Ascending aorta (tissue), 2 donors: ENCODE measurements around the gene ENOX2. TPM values are rescaled to one million over a fixed set of nuclear protein-coding genes. Genes with fewer than 3 reads are reported as not detected.
A peak's percentile ranks its signal among the peaks of the same experiment; 100 is the strongest.
"Not testable (repeated sequence)": the region's sequence is repeated elsewhere in the genome, so short reads cannot be mapped to it uniquely, and the experiment has no call there.

Experiments
- DNase-seq, 2 donors: peaks; one replicate each; pipeline ENCODE4 v3.0.0-alpha.2; 2019; ENCODE audit warnings: low spot score in 2 of 2
- H3K27ac ChIP-seq, 2 donors: fragments of 200-600 bp; sonication (generic); one replicate each; pipeline ENCODE4 v1.5.1; 2016 to 2017; ENCODE audit warnings: mild to moderate bottlenecking in 1 of 2
- H3K27me3 ChIP-seq: fragments of 200-600 bp; sonication (generic); one replicate; pipeline ENCODE4 v1.5.1; 2017
- H3K36me3 ChIP-seq, 2 donors: fragments of 200-600 bp; sonication (generic); one replicate each; pipeline ENCODE4 v1.5.1; 2016
- H3K4me1 ChIP-seq, 2 donors: fragments of 200-600 bp; sonication (generic); one replicate each; pipeline ENCODE4 v1.5.1; 2016 to 2017; ENCODE audit warnings: mild to moderate bottlenecking in 1 of 2
- H3K4me3 ChIP-seq, 2 donors: fragments of 200-600 bp; sonication (generic); one replicate each; pipeline ENCODE4 v1.5.1; 2016 to 2017; ENCODE audit warnings: mild to moderate bottlenecking in 1 of 2
- H3K9me3 ChIP-seq, 2 donors: fragments of 200-600 bp; sonication (generic); one replicate each; pipeline ENCODE4 v1.5.1; 2016
- intact Hi-C: fragments of 100-400 bp; cut with DNase I; formaldehyde crosslinking; loops from one replicate; pipeline ENCODE4 v1.15.1; 2023
- total RNA-seq: library from RNA; depleted of rRNA; stranded (reverse); fragments of >200 nt; gene quantifications from one replicate; pipeline ENCODE4 v1.1.0, GENCODE V29; 2016
- TF ChIP-seq, protein P1 (sequence below), 3 experiments: fragments of 200-600 bp in 2 of 3; fragments of 450-650 bp in 1 of 3; sonication (generic) in 2 of 3; IDR thresholded peaks; one replicate each; pipeline ENCODE4 v1.5.1; 2016 to 2019; ENCODE audit warnings: antibody characterized with exemption in 3 of 3, mild to moderate bottlenecking in 1 of 3, moderate library complexity in 1 of 3

ENOX2 gene, protein sequence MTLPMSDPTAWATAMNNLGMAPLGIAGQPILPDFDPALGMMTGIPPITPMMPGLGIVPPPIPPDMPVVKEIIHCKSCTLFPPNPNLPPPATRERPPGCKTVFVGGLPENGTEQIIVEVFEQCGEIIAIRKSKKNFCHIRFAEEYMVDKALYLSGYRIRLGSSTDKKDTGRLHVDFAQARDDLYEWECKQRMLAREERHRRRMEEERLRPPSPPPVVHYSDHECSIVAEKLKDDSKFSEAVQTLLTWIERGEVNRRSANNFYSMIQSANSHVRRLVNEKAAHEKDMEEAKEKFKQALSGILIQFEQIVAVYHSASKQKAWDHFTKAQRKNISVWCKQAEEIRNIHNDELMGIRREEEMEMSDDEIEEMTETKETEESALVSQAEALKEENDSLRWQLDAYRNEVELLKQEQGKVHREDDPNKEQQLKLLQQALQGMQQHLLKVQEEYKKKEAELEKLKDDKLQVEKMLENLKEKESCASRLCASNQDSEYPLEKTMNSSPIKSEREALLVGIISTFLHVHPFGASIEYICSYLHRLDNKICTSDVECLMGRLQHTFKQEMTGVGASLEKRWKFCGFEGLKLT
- 2.0 TPM for total RNA-seq

DNA sequence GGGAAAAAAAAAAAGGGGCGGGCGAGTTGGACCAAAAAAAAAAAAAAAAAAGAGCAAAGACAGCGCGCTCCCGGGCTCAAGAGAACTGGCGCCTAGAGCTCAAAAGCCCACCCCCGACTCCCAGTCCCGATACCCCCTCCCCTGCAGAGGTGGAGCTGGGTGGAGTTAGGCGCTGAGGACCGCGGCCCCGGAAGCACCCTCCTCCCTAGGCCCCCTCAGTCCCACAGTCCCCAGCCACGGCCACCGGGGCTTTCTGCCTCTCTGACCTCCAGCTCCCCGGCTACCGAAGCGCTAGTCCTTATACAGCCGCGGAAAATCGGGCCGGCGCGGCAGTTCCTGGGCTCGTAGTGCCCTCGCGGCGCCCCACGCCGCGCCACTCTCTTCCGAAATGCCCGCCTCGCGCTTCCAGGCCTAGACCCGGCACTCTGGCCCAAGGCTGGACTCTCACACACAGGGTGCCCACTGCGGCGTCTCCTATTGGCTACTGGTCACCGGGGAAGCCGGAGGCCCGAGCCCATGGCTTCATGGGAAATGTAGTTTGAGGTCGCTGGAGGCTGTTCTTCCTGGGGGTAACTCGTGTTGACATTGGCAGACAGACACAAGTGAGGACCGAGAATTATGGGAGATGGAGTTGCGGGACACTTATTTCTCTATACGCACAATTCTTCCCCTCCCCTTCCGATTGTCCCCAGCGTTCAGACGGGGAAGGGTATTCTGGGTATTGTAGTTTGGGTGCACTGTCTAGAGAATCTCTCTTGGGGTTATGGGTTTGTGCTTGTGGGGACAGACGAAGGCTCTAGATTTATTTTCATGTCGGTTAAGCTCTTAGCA is at the start of gene ENOX2:
ENOX2 (minus strand) TSS at position 427 of the 831 bp plus-strand sequence. CDS start 199,993 bp downstream, outside the sequence.
- intact Hi-C loops, result loop anchor here (2.0 to 10.0 kb wide), 6 partner anchors 198 to 1314 kb away; partner anchors contain the start of genes RAP2C, RBMX2 and ZNF280C
- H3K36me3 ChIP-seq, result no peaks in the 10 kb centered on the region

DNA sequence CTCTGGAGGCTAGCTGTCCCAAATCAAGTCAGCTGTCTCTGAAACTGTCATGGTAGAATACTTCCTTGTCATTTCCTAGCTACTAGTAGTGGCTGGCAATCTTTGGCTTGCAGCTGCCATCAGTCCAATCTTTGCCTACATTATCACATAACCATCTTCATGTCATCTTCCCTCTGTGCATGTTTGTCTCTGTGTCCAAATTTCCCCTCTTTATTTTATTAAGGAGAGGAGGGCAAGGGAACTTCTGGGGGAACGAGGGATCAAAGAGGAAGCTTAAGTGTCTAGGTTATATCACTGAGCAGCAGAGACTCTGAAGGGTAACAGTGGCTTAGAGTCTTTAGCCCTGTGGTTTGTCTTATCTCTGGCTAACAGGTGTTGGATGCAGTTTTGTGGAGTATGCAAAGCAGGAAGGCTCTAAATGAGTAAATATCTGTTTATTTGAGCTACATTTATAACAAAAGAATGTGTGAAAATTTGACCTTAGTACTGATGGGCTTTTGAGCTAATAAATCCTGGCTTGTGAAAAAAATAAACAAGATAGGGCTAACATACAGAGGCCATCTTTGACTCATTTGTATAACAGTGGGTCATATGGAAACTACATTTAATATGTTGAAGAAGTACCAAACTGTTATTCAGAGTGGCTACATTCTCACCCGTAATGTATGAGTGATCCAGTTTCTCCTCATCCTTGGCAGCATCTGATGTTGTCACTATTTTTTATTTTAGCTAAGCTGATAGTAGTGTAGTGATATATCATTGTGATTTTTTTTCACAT is 49.4 kb upstream of the ENOX2 start:
- TF ChIP-seq, protein P1, sequence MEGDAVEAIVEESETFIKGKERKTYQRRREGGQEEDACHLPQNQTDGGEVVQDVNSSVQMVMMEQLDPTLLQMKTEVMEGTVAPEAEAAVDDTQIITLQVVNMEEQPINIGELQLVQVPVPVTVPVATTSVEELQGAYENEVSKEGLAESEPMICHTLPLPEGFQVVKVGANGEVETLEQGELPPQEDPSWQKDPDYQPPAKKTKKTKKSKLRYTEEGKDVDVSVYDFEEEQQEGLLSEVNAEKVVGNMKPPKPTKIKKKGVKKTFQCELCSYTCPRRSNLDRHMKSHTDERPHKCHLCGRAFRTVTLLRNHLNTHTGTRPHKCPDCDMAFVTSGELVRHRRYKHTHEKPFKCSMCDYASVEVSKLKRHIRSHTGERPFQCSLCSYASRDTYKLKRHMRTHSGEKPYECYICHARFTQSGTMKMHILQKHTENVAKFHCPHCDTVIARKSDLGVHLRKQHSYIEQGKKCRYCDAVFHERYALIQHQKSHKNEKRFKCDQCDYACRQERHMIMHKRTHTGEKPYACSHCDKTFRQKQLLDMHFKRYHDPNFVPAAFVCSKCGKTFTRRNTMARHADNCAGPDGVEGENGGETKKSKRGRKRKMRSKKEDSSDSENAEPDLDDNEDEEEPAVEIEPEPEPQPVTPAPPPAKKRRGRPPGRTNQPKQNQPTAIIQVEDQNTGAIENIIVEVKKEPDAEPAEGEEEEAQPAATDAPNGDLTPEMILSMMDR (IDR thresholded peaks at IDR 0.05), result no peak
- Histone ChIP-seq H3K4me3 (no peak overlapping the region), H3K27ac (no peak overlapping the region), H3K4me1 (no peaks in the 10 kb centered on the region), H3K36me3 (no peaks in the 10 kb centered on the region), H3K27me3 (no peaks in the 10 kb centered on the region), H3K9me3 (peaks cover 0 to 7% of the 10 kb centered on the region in 2 donors)
- intact Hi-C loops, result no loop called here
- DNase-seq, result no peak

More for the DNA sequence above, at the start of gene ENOX2:
- no peaks in the 10 kb centered on the region for H3K4me1 ChIP-seq
- DNase-seq, result peak; percentile 87 to 96
- peak within 1 kb of the TSS; percentile 83 to 85 for H3K27ac ChIP-seq
- TF ChIP-seq, protein P1 (IDR thresholded peaks at IDR 0.05), result no peak
- peak within 1 kb of the TSS; percentile 63 to 67 for H3K4me3 ChIP-seq
- no peaks in the 10 kb centered on the region for H3K9me3 ChIP-seq
- H3K27me3 ChIP-seq, result no peaks in the 10 kb centered on the region

DNA sequence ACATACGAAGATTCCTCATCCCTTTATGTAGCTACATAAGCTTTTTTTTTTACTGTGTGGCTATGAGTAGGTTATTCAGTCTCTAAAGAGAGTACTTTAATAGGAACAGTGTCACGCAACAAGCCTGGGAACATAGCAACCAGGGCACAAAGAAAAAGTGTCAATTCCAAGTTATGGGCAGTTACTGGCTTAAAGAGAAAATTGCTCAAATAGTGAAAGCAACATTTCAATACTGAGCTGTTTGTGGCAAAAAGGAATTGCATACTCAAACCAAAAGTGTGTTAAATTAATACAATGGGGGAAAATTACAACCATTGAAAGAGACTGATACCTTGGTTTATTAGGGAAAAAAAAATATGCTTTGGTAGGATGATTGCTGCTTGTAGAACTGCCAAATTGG is 41.2 kb upstream of the ENOX2 start:
- Histone ChIP-seq H3K4me3 (no peak overlapping the region), H3K4me1 (no peaks in the 10 kb centered on the region), H3K27ac (no peak overlapping the region), H3K27me3 (no peaks in the 10 kb centered on the region), H3K9me3 (peaks cover 0 to 8% of the 10 kb centered on the region in 2 donors), H3K36me3 (no peaks in the 10 kb centered on the region)
- no peak for DNase-seq
- TF ChIP-seq, protein P1 (IDR thresholded peaks at IDR 0.05), result no peak
- intact Hi-C loops, result no loop called here

DNA sequence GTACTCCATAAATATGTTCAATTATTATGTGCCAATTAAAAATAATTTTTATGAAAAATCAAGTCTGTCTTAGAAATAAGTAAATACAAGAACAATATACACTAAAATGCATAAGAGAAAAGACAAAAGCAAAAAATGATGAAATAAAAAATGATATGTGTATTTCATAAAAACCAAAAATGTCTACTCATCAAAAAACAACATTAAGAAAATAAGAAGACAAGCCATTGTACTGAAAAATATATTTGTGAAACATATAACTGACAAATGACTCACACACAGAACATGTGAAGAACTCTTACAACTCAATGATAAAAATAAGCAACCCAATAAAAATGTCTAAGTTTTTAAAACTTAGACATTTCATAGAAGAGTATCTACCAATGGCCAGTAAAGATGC is 34.1 kb upstream of the ENOX2 start:
- Histone ChIP-seq H3K27me3 (no peaks in the 10 kb centered on the region), H3K4me1 (no peaks in the 10 kb centered on the region), H3K4me3 (no peak overlapping the region), H3K27ac (no peak overlapping the region), H3K36me3 (no peaks in the 10 kb centered on the region), H3K9me3 (no peaks in the 10 kb centered on the region)
- intact Hi-C loops, result no loop called here
- DNase-seq, result no peak
- TF ChIP-seq, protein P1 (IDR thresholded peaks at IDR 0.05), result no peak

DNA sequence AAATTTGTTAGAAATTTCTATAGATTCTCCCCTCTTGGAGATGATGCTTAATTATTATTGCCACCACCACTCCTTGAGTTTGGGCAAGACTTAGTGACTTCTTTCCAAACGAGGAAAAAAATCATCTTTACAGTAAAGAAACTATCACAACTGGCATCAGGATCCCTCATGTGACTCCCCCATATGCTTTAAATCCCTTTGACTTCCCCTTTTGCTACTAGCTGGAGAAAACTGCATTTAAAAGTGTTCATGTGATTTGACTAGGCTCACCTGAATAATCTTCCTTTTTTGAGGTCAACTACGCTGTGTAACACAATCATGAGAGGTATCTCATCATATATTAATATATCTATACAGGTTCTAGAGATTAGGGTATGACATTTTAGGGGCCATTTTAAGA is 30.3 kb upstream of the ENOX2 start:
- Histone ChIP-seq H3K36me3 (no peaks in the 10 kb centered on the region), H3K4me1 (no peaks in the 10 kb centered on the region), H3K9me3 (no peaks in the 10 kb centered on the region), H3K27me3 (no peaks in the 10 kb centered on the region), H3K4me3 (no peak overlapping the region), H3K27ac (no peak overlapping the region)
- intact Hi-C loops, result no loop called here
- TF ChIP-seq, protein P1 (IDR thresholded peaks at IDR 0.05), result no peak
- DNase-seq, result no peak

DNA sequence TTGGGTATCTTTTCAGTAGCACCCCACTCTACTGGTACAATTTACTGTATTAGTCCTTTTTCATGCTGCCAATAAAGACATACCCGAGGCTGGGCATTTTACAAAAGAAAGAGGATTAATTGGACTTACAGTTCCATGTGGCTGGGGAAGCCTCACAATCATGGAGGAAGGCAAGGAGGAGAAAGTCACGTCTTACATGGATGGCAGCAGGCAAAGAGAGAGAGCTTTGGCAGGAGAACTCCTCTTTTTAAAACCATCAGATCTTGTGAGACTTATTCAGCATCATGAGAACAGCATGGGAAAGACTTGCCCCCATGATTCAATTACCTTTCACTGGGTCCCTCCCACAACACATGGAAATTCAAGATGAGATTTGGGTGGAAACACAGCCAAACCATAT is 17.4 kb upstream of the ENOX2 start:
- DNase-seq, H3K4me3 ChIP-seq, H3K27me3 ChIP-seq, H3K36me3 ChIP-seq, intact Hi-C loops, H3K4me1 ChIP-seq, H3K9me3 ChIP-seq, H3K27ac ChIP-seq: not testable (repeated sequence)

DNA sequence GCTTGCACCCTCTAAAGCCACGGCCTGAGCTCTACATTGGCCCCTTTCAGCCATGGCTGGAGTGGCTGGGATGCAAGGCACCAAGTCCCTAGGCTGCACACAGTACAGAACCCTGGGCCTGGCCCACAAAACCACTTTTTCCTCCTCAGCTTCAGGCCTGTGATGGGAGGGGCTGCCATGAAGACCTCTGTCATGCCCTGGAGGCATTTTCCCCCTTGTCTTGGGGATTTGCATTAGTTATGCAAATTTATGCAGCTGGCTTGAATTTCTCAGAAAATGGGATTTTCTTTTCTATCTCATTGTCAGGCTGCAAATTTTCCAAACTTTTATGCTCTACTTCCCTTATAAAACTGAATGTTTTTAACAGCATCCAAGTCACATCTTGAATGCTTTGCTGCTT is 16.7 kb upstream of the ENOX2 start:
- H3K27ac ChIP-seq, H3K4me1 ChIP-seq, H3K4me3 ChIP-seq, H3K9me3 ChIP-seq, H3K36me3 ChIP-seq, DNase-seq, H3K27me3 ChIP-seq: not testable (repeated sequence)
- intact Hi-C loops, result loop anchor here (10.0 kb wide), 1 partner anchor 585 kb away; the partner anchor contains the start of gene SLC25A14
